HL-60 (cell line): ENCODE results near the gene PHKA1.

ENCODE experiments used
- CTCF ChIP-seq: IDR thresholded peaks from one replicate; pipeline ENCODE4 v1.5.1; 2011; ENCODE audit warnings: low read length, control low read depth, inconsistent platforms; ENCODE audit not compliant: insufficient read depth
- POLR2AphosphoS5 ChIP-seq: IDR thresholded peaks from 2 replicates; pipeline ENCODE4 v1.6.1; 2012; ENCODE audit warnings: low read depth
- REST ChIP-seq: IDR thresholded peaks from 2 replicates; pipeline ENCODE4 v1.6.1; 2012; ENCODE audit warnings: low read depth; ENCODE audit not compliant: insufficient replicate concordance
- SPI1 ChIP-seq: IDR thresholded peaks from 2 replicates; pipeline ENCODE4 v1.6.1; 2012; ENCODE audit warnings: low read depth, mild to moderate bottlenecking, borderline replicate concordance

GRCh38 chrX:72693477-72693876 is 20.6 kb downstream of the PHKA1 start:
- TF ChIP-seq CTCF (no peak), POLR2AphosphoS5 (no peak), REST (no peak), SPI1 (no peak)
